Measurements from ENCODE around the gene MRPL17.

The MRPL17 gene

GRCh38 chr11:6642957-6643356, 40.2 kb downstream of the MRPL17 start:
- Histone ChIP-seq H3K4me3 (ENCODE audit: low read depth, low read length) (no peak overlapping the region), H3K27ac (ENCODE audit: low read depth, low read length) (no peak overlapping the region), H3K9me3 (ENCODE audit: control insufficient read depth, insufficient read depth, low read length) (no peaks in the 10 kb centered on the region), H3K4me1 (ENCODE audit: control insufficient read depth, insufficient read depth, low read length) (peaks cover 15% of the 10 kb centered on the region), H3K27me3 (ENCODE audit: control insufficient read depth, insufficient read depth, low read length) (no peaks in the 10 kb centered on the region), H3K9ac (ENCODE audit: low read depth, low read length) (no peak overlapping the region), H3K36me3 (ENCODE audit: control insufficient read depth, insufficient read depth, low read length) (peaks cover 11% of the 10 kb centered on the region; the same call in 1 of the 2 replicates)

GRCh38 chr11:6640985-6641701, 42.0 kb downstream of the MRPL17 start:
- Histone ChIP-seq H3K4me1 (ENCODE audit: control insufficient read depth, insufficient read depth, low read length) (no peaks in the 10 kb centered on the region), H3K36me3 (ENCODE audit: control insufficient read depth, insufficient read depth, low read length) (peaks cover 11% of the 10 kb centered on the region; the same call in 1 of the 2 replicates), H3K27me3 (ENCODE audit: control insufficient read depth, insufficient read depth, low read length) (no peaks in the 10 kb centered on the region), H3K4me3 (ENCODE audit: low read depth, low read length) (no peak overlapping the region), H3K27ac (ENCODE audit: low read depth, low read length) (no peak overlapping the region), H3K9ac (ENCODE audit: low read depth, low read length) (no peak overlapping the region), H3K9me3 (ENCODE audit: control insufficient read depth, insufficient read depth, low read length) (no peaks in the 10 kb centered on the region)

- Histone ChIP-seq H3K36me3 (ENCODE audit: control insufficient read depth, insufficient read depth, low read length) (peaks cover 11% of the 10 kb centered on the region; the same call in 1 of the 2 replicates), H3K9me3 (ENCODE audit: control insufficient read depth, insufficient read depth, low read length) (no peaks in the 10 kb centered on the region), H3K27ac (ENCODE audit: low read depth, low read length) (no peak overlapping the region), H3K27me3 (ENCODE audit: control insufficient read depth, insufficient read depth, low read length) (no peaks in the 10 kb centered on the region), H3K4me1 (ENCODE audit: control insufficient read depth, insufficient read depth, low read length) (no peaks in the 10 kb centered on the region), H3K4me3 (ENCODE audit: low read depth, low read length) (no peak overlapping the region), H3K9ac (ENCODE audit: low read depth, low read length) (no peak overlapping the region)
These were observed 42.8 kb downstream of the MRPL17 start for GRCh38 chr11:6640036-6640984.

GRCh38 chr11:6638429-6638828, 44.7 kb downstream of the MRPL17 start:
- H3K4me3 ChIP-seq (ENCODE audit: low read depth, low read length), result no peak overlapping the region
- no peaks in the 10 kb centered on the region for H3K4me1 ChIP-seq (ENCODE audit: control insufficient read depth, insufficient read depth, low read length)
- H3K27ac ChIP-seq (ENCODE audit: low read depth, low read length), result no peak overlapping the region
- no peaks in the 10 kb centered on the region for H3K9me3 ChIP-seq (ENCODE audit: control insufficient read depth, insufficient read depth, low read length)
- H3K27me3 ChIP-seq (ENCODE audit: control insufficient read depth, insufficient read depth, low read length), result no peaks in the 10 kb centered on the region
- peaks cover 11% of the 10 kb centered on the region; the same call in 1 of the 2 replicates for H3K36me3 ChIP-seq (ENCODE audit: control insufficient read depth, insufficient read depth, low read length)
- no peak overlapping the region for H3K9ac ChIP-seq (ENCODE audit: low read depth, low read length)

GRCh38 chr11:6637871-6638270, 45.3 kb downstream of the MRPL17 start:
- H3K27ac ChIP-seq (ENCODE audit: low read depth, low read length), result no peak overlapping the region
- peaks cover 11% of the 10 kb centered on the region; the same call in 1 of the 2 replicates for H3K36me3 ChIP-seq (ENCODE audit: control insufficient read depth, insufficient read depth, low read length)
- H3K4me3 ChIP-seq (ENCODE audit: low read depth, low read length), result no peak overlapping the region
- no peaks in the 10 kb centered on the region for H3K4me1 ChIP-seq (ENCODE audit: control insufficient read depth, insufficient read depth, low read length)
- H3K9ac ChIP-seq (ENCODE audit: low read depth, low read length), result no peak overlapping the region
- no peaks in the 10 kb centered on the region for H3K9me3 ChIP-seq (ENCODE audit: control insufficient read depth, insufficient read depth, low read length)
- H3K27me3 ChIP-seq (ENCODE audit: control insufficient read depth, insufficient read depth, low read length), result no peaks in the 10 kb centered on the region

GRCh38 chr11:6636480-6636879, 46.7 kb downstream of the MRPL17 start:
- H3K9ac ChIP-seq (ENCODE audit: low read depth, low read length), result no peak overlapping the region
- H3K4me3 ChIP-seq (ENCODE audit: low read depth, low read length), result no peak overlapping the region
- H3K9me3 ChIP-seq (ENCODE audit: control insufficient read depth, insufficient read depth, low read length), result no peaks in the 10 kb centered on the region
- H3K4me1 ChIP-seq (ENCODE audit: control insufficient read depth, insufficient read depth, low read length), result no peaks in the 10 kb centered on the region
- H3K27me3 ChIP-seq (ENCODE audit: control insufficient read depth, insufficient read depth, low read length), result peaks cover 5% of the 10 kb centered on the region
- H3K36me3 ChIP-seq (ENCODE audit: control insufficient read depth, insufficient read depth, low read length), result peaks cover 11% of the 10 kb centered on the region; the same call in 1 of the 2 replicates
- H3K27ac ChIP-seq (ENCODE audit: low read depth, low read length), result no peak overlapping the region

GRCh38 chr11:6635082-6635932, 47.8 kb downstream of the MRPL17 start:
- Histone ChIP-seq H3K36me3 (ENCODE audit: control insufficient read depth, insufficient read depth, low read length) (peaks cover 7% of the 10 kb centered on the region; the same call in 1 of the 2 replicates), H3K4me1 (ENCODE audit: control insufficient read depth, insufficient read depth, low read length) (no peaks in the 10 kb centered on the region), H3K9me3 (ENCODE audit: control insufficient read depth, insufficient read depth, low read length) (no peaks in the 10 kb centered on the region), H3K9ac (ENCODE audit: low read depth, low read length) (no peak overlapping the region), H3K4me3 (ENCODE audit: low read depth, low read length) (no peak overlapping the region), H3K27ac (ENCODE audit: low read depth, low read length) (no peak overlapping the region), H3K27me3 (ENCODE audit: control insufficient read depth, insufficient read depth, low read length) (peaks cover 17% of the 10 kb centered on the region)

GRCh38 chr11:6634534-6634933, 48.6 kb downstream of the MRPL17 start:
- Histone ChIP-seq H3K27ac (ENCODE audit: low read depth, low read length) (no peak overlapping the region), H3K36me3 (ENCODE audit: control insufficient read depth, insufficient read depth, low read length) (peaks cover 2% of the 10 kb centered on the region; the same call in 1 of the 2 replicates), H3K4me1 (ENCODE audit: control insufficient read depth, insufficient read depth, low read length) (no peaks in the 10 kb centered on the region), H3K9me3 (ENCODE audit: control insufficient read depth, insufficient read depth, low read length) (no peaks in the 10 kb centered on the region), H3K4me3 (ENCODE audit: low read depth, low read length) (no peak overlapping the region), H3K27me3 (ENCODE audit: control insufficient read depth, insufficient read depth, low read length) (peaks cover 25% of the 10 kb centered on the region), H3K9ac (ENCODE audit: low read depth, low read length) (no peak overlapping the region)

GRCh38 chr11:6633422-6634408, 49.4 kb downstream of the MRPL17 start:
- no peak overlapping the region for H3K9ac ChIP-seq (ENCODE audit: low read depth, low read length)
- H3K27ac ChIP-seq (ENCODE audit: low read depth, low read length), result no peak overlapping the region
- no peaks in the 10 kb centered on the region for H3K9me3 ChIP-seq (ENCODE audit: control insufficient read depth, insufficient read depth, low read length)
- H3K36me3 ChIP-seq (ENCODE audit: control insufficient read depth, insufficient read depth, low read length), result no peaks in the 10 kb centered on the region
- H3K4me3 ChIP-seq (ENCODE audit: low read depth, low read length), result no peak overlapping the region
- H3K4me1 ChIP-seq (ENCODE audit: control insufficient read depth, insufficient read depth, low read length), result no peaks in the 10 kb centered on the region
- peaks cover 30% of the 10 kb centered on the region for H3K27me3 ChIP-seq (ENCODE audit: control insufficient read depth, insufficient read depth, low read length)
